NCI-H2107 treated with DMSO at 0.1 percent for 48 hours (cell line): ENCODE results near the gene PGM5.
"Not testable (repeated sequence)": the region's sequence is repeated elsewhere in the genome, so short reads cannot be mapped to it uniquely, and the experiment has no call there.

Experiments
- DNase-seq: peaks from one replicate; lab custom pipeline; 2025; ENCODE audit not compliant: unreplicated experiment; lab: John Stamatoyannopoulos, UW

The PGM5 gene

GRCh38 chr9:68356380-68357118 lies at the start of gene PGM5:
TSS of gene PGM5 (plus strand) at chr9:68356611. CDS start at chr9:68357128, 517 bp downstream.
- DNase-seq, result not testable (repeated sequence)

- not testable (repeated sequence) for DNase-seq
These were observed 49.3 kb upstream of the PGM5 start for GRCh38 chr9:68307127-68307526.

DNA sequence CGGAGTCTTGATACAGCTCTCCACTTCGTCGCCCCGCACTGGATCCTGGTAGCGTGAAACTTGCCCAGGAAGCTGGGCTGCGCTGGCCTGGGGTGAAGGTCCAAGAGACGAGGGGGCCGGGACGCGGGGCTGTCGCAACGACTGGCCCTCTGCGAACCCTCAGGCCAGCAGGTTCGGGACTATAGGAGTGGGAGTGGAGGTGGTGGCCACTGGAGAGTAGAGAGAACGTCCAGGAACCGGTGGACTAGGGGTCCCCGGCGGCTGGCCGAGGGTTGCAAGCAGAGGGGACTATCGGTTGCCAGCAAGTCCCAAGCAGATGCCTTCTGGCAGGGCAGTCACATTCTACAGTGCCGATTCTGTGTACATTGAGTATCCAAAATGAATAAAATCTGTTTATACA lies 48.8 kb upstream of the PGM5 start:
- DNase-seq, result not testable (repeated sequence)

DNA sequence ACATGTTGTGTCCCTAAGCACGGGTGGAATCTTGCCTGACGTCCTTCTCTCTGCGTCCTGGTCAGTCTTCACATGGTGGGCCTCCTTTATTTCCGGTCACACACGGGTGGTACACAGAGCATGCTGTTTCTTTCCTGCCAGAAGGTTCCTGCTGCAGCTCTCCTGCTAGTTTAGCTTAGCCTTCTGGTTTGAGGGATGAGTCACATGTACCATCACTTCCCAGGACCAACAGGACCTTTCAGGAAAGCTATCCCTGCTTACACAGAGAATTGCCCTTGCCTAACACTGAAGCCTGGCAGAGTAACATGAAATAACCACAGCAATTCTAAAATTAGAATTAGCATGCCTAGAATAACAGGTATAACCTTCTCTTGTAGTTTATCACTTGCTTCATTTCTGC lies 45.2 kb upstream of the PGM5 start:
- not testable (repeated sequence) for DNase-seq

DNA sequence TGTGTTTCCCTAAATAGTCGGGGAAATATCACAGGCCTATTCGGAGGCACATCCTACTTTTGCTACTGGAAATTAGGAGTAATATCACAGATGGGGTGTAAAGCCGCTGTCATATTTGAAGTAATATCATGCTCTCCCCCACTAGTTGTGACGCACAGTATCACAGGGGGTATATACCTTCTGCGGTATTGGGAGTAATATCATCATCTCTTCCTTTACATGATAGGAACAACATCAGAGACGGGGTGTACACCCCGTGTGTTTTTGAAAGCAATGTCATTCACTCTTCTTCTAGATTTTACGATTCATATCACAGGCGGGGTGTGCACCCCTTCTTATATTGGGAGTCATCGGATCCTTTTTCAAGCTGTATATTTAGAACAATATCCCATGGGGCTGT lies 38.2 kb upstream of the PGM5 start:
- not testable (repeated sequence) for DNase-seq

DNA sequence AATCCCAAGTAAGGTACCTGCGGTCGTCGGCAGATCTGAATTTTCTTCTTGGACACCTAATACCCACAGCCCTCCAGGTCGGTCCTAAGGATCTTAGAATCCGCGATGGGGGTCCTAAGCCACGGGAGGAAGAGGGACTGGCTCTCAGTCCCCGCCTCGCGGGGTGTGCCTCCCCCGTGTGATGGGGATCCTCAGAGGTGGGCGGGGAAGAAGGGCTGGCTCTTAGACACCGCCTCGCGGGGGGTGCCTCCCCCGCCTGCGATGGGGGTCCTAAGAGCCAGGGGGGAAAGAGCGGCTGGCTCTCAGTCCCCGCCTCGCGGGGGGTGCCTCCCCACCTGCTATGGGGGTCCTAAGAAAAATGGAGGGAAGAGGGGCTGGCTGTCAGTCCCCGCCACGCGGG lies 32.7 kb upstream of the PGM5 start:
- not testable (repeated sequence) for DNase-seq

DNA sequence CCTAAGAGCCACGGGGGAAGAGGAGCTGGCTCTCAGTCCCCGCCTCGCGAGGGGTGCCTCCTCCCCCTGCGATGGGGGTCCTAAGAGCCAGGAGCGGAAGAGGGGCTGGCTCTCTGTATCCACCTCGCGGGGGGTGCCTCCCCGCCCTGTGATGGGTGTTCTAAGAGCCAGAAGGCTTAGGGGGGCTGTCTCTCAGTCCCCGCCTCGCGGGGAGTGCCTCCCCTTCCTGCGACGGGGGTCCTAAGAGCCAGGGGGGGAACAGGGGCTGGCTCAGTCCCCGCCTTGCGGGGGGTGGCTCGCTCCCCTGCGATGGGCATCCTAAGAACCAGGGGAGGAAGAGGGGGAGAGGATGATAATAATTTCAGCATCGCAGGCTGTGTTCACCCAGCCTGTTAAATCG lies 31.9 kb upstream of the PGM5 start:
- not testable (repeated sequence) for DNase-seq

- not testable (repeated sequence) for DNase-seq
These were observed 27.3 kb upstream of the PGM5 start for GRCh38 chr9:68329106-68329505.

DNA sequence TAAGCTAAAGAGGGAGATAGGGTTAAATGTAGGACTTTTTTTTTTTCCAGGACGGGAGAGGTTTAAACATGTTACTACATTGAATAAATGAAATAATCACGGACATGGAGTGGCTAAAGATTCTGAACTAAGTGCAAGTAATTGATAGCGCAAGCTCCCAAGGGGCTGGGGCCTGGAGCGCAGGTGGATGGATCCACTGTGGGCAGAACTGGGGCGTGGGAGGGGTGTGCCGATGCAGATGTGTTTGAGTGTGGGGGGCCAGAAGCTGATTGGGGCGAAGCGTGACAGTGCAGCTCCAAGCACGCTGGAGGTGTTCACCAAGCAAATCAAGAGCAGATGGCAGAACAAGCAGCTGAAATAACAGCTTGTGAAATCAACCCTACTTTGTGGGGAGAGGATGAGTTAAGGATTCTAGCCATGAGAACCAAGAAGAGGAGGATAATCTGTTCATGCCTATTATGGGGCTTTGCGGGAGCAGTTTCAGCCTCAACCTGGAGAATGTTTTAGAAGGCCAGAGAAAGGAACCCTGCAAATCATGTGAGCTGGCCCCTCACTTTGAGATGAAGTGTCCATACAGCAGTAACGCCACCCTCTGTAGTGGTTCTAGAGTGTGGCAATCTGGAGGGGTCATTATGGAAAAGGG lies 25.8 kb upstream of the PGM5 start:
- DNase-seq, result not testable (repeated sequence)

DNA sequence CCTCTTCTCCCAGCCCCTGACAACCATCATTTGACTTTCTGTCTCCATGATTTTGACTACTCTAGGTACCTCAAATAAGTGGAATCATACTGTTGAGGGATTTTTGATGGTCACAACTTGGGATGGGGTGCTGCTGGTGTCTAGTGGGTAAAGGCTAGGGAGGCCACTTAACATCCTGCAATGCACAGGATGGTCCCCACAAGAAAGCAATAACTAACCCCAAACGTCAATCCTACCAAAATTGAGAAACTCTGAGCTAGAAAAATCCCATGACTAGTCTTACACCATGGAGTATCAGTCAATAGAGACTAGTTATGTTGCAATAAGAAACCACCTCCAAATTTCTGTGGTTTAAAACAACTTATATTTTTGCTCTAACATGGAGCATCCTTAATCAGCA lies 24.3 kb upstream of the PGM5 start:
- DNase-seq, result not testable (repeated sequence)

- DNase-seq, result not testable (repeated sequence)
These were observed 20.5 kb upstream of the PGM5 start for GRCh38 chr9:68335935-68336334.

- not testable (repeated sequence) for DNase-seq
These were observed 19.6 kb upstream of the PGM5 start for GRCh38 chr9:68336639-68337339.

GRCh38 chr9:68338000-68338399 lies 18.4 kb upstream of the PGM5 start:
- DNase-seq, result not testable (repeated sequence)

DNA sequence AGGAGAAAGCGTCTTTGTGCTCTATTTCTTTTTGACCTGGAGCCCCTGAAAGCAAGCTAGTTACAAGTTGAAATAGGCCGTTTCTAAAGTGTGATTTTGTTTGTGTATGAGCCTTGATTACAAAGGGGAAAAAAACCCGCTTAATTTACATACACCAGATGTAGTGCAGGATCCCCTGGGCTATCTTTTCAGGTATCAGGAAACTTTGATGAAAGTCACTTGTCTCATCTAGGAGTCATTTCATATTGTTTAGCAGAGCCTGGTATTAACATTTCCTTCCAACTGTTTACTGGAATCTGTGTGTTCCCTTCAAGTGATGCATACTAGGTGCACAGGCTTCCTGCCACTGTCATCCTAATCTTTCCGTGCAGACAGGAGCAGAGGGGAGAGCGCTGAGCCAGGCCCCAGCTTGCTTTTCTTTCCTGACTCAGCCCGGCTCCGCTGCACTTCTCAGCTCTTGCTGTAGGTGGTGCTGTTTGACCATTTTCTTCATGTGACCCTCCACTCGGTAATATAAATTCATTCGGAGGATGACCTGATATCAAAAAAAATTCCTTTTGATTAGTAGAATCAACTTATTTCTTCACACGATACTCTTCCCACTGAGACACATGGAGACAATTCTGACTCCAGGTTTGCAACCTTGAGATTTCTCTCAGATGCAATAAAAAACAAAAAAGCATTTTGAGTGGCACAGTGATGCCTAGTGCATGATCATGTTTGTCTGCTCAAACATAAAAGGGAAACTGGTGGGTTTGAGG lies 14.0 kb upstream of the PGM5 start:
- not testable (repeated sequence) for DNase-seq

GRCh38 chr9:68343242-68343641 lies 13.2 kb upstream of the PGM5 start:
- DNase-seq, result not testable (repeated sequence)

GRCh38 chr9:68343992-68344391 lies 12.4 kb upstream of the PGM5 start:
- DNase-seq, result not testable (repeated sequence)

- DNase-seq, result not testable (repeated sequence)
These were observed 4.7 kb upstream of the PGM5 start for GRCh38 chr9:68351689-68352088.

GRCh38 chr9:68355993-68356379 lies 425 bp upstream of the PGM5 start:
- DNase-seq, result not testable (repeated sequence)

GRCh38 chr9:68357119-68357714 lies 806 bp downstream of the PGM5 start:
- DNase-seq, result not testable (repeated sequence)

- DNase-seq, result not testable (repeated sequence)
These were observed 10.6 kb downstream of the PGM5 start for GRCh38 chr9:68366933-68367547.
